HG02623 (cell line): ENCODE measurements around the gene TGM4.
"Not testable (repeated sequence)": the region's sequence is repeated elsewhere in the genome, so short reads cannot be mapped to it uniquely, and the experiment has no call there.

Source experiments
- ATAC-seq: cut with Tn5 transposase; IDR thresholded peaks from one replicate; pipeline ENCODE4 v1.9.1; 2021; ENCODE audit warnings: moderate library complexity; ENCODE audit not compliant: unreplicated experiment

Gene TGM4

DNA sequence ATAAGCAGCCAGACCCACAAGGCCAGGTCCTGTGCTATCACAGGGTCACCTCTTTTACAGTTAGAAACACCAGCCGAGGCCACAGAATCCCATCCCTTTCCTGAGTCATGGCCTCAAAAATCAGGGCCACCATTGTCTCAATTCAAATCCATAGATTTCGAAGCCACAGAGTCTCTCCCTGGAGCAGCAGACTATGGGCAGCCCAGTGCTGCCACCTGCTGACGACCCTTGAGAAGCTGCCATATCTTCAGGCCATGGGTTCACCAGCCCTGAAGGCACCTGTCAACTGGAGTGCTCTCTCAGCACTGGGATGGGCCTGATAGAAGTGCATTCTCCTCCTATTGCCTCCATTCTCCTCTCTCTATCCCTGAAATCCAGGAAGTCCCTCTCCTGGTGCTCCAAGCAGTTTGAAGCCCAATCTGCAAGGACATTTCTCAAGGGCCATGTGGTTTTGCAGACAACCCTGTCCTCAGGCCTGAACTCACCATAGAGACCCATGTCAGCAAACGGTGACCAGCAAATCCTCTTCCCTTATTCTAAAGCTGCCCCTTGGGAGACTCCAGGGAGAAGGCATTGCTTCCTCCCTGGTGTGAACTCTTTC lies 39.6 kb downstream of the TGM4 start:
- no peak for ATAC-seq

- no peak for ATAC-seq
Measured at GRCh38 chr3:44914936-44915335, 40.5 kb downstream of the TGM4 start.

DNA sequence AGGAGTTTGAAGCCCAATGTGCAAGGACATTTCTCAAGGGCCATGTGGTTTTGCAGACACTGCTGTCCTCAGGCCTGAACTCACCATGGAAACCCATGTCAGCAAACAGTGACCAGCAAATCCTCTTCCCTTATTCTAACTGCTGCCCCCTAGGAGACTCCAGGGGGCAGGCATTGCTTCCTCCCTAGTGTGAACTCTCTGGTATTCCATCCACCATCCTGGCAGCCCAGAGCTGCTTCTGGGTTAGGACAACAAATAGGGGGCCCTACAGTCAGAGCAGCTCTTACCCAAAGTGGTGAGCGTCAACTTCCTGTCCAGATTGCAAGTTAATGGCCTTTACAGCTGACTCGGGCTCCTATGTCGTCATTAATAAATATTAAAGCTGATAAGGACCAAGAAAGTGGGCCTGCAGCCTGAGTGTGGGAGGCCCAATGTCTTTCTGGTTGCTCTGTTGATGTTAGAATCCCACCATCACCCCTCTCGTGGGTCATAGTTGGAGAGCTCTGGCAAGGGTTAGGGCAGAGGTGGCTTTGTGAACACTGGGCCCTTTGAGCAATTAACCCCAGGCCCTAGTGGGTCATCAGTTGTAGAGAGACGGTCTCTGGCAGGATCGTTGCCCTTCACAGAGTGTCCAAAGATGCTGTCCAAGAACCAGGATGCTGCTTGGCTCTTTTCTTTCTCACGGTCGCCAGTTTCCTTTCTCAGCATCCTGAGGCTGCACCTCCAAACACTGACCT lies 41.5 kb downstream of the TGM4 start:
- ATAC-seq = no peak

- no peak for ATAC-seq
Measured at GRCh38 chr3:44918087-44918486, 43.7 kb downstream of the TGM4 start.

DNA sequence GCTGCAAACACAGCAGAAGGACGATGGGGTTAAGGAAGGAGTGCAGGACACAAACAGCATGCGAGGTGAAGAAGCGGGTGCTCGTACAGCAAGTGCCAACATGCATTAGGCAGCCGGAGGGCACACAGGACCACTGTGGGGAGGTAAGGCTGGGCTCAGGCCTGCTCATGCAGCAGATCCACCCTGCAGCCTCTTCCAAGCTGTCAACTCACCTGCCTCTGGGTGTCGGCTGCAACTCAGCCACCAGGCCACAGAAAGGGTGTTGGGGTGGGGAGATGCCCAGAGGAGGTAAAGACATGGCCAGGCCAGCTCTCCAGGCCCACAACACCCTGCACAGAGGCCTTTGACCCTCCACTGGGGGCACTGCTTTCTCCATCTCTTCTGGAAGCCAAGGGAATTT lies 44.2 kb downstream of the TGM4 start:
- no peak for ATAC-seq

DNA sequence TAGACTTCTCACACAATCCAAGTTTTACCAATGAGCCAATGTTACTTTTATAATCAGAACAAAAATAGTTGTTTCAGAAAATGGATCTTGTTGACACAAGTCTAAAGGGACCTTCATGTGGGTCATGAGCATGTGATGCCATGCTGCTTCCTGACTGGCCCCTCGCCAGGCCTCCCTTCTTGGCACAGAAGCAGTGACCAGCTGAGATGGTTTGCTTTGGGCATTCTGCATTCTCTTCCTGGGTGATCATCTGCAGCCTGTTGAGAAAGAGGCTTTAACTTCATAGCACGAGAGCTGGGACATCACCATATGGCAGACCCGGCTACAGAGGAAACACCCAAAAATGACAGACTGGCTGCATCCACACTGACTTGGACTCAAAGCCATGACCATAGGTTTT lies 45.7 kb downstream of the TGM4 start:
- ATAC-seq = no peak

- no peak for ATAC-seq
Measured at GRCh38 chr3:44923632-44924456, 49.4 kb downstream of the TGM4 start.

- no peak for ATAC-seq
Measured at GRCh38 chr3:44924457-44925084, 50.2 kb downstream of the TGM4 start.

GRCh38 chr3:44926172-44926571 lies 51.8 kb downstream of the TGM4 start:
- no peak for ATAC-seq

DNA sequence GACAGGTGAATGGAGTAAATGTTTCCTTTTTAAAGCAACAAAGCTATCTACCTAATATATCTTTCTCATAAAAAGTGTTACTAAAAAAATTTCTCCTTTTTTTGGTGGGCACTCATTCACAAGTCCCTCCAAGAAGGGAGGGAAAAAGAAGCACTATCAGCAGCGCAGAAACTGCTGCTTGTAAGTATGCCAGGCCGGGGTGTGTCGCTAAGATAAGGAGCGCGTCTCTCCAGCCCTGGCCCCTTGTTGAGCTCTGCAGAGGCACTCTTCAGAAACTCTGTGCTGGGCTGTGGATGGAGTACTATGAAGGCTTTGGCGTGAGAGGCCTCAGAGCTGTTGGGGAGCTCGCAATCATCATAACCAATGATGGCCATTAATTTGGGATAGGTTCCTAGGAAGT lies 52.5 kb downstream of the TGM4 start:
- ATAC-seq = no peak

DNA sequence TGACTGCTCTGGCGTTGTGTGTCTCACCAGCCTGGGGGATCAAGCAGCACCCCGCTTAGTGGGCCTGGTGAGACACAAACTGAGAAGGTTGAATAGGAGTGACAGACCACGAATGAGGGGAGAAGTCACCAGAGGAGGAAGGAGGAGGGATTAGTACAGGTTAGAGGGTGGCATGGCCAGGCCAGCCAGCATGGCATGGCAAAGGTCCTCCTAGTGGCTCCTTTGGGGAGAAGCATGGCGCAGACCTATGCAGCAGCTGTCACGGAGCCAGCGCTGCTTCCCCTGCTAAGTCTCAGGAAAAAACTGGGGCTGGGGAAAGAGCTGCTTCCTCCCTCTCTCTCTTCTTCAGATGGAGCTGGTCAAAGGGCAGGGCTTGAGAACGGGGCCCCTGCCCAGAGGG lies 53.0 kb downstream of the TGM4 start:
- ATAC-seq = no peak

- ATAC-seq = no peak
Measured at GRCh38 chr3:44929782-44930181, 55.4 kb downstream of the TGM4 start.

GRCh38 chr3:44930911-44931310 lies 56.5 kb downstream of the TGM4 start:
- no peak for ATAC-seq

GRCh38 chr3:44931791-44932190 lies 57.4 kb downstream of the TGM4 start:
- no peak for ATAC-seq

DNA sequence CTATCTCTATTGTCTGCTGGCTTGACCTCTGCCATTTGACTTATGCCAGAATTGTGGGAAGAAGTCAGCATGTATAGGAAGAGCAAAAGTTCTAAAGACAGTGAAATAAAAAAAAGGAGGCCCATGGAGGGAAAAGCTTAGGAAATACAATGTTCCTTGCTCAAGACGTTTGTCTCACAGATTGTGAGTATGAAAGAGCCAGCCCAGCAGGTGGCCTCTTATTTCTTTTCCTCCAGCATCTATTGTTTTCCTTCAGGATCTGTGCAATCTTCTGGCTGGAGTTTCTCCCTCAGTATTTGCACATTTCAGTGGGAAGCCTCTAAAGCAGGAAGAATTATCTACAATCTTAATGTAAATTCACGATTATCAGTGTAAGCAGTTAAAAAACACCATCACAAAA lies 57.9 kb downstream of the TGM4 start:
- ATAC-seq = no peak

GRCh38 chr3:44932986-44933944 lies 58.9 kb downstream of the TGM4 start:
- no peak for ATAC-seq

DNA sequence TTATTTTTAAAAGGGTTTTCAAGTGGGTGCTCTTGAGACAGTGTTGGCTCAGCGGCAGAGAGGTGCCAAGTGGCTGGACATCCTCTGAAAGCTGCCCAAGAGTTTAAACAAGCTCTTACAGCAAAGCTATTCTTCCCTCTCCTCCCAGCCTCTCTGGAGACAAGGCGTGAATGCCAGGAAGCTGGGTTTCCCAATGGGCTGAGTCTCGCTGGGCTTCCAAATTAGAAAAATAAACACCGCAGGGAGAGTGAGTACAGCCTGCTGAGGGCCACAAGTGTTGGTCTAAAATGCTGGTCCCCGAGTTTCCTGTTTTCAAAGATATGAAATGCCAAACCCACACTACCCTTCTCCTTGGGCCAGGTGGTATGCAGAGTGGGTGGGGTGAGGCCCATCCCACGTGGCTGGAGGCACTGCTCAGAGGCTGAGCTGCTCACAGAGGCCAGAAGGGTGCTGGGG lies 65.2 kb downstream of the TGM4 start:
- ATAC-seq = no peak

GRCh38 chr3:44942202-44942921 lies 68.0 kb downstream of the TGM4 start:
- no peak for ATAC-seq

- ATAC-seq = no peak
Measured at GRCh38 chr3:44948239-44948638, 73.8 kb downstream of the TGM4 start.

DNA sequence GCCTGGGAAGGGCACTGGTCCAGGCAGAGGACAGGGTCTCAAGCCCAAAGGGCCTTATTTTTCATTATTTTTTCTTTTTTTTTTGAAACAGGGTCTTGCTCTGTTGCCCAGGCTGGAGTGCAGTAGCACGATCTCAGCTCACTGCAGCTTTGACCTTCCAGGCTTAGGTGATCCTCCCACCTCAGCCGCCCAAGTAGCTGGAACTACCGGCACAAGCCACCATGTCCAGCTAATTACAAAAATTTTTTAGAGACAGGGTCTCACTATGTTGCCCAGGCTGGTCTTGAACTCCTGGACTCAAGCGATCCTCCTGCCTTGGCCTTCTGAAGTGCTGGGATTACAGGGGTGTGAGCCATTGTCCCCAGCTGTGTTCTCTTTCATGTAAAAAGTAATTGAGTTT lies 75.4 kb downstream of the TGM4 start:
- ATAC-seq = not testable (repeated sequence)
